A549 (cell line): ENCODE measurements around the gene ARHGAP22.

Experiments
- PHF8 ChIP-seq: fragments of 200-600 bp; sonication (generic); IDR thresholded peaks from 2 replicates; pipeline ENCODE4 v1.6.1; 2016; ENCODE audit warnings: low read depth, mild to moderate bottlenecking, antibody characterized with exemption, moderate library complexity, borderline replicate concordance
- POLR2A ChIP-seq: IDR thresholded peaks from 2 replicates; pipeline ENCODE4 v1.6.1; 2012; ENCODE audit warnings: mild to moderate bottlenecking, low read length
- TF ChIP-seq, protein P1 (sequence below): fragments of >200 bp; sonication (Bioruptor Twin); formaldehyde crosslinking; IDR thresholded peaks from 3 replicates; pipeline ENCODE4 v1.5.1; 2016

DNA sequence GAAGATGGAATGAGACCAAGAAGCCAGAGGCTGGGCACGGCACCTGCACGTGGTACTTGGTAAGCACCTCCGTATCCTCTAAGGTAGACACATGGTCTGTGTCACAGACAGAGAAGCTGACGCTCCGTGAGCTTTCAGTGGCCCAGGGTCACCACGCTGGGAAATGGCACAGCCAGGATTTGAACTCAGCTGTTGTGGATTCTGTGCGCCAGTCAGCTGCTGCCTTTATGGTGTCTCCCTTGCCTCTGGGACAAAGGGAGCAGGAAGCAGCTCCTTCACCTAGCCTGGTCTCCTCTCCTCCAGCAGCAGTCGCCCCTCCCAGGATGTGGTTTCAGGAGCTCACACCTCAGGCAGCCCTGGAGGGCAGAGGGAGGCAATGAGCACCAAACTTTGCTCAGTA lies 110.8 kb downstream of the ARHGAP22 start:
- TF ChIP-seq POLR2A (no peak), PHF8 (no peak)
- TF ChIP-seq, protein P1, sequence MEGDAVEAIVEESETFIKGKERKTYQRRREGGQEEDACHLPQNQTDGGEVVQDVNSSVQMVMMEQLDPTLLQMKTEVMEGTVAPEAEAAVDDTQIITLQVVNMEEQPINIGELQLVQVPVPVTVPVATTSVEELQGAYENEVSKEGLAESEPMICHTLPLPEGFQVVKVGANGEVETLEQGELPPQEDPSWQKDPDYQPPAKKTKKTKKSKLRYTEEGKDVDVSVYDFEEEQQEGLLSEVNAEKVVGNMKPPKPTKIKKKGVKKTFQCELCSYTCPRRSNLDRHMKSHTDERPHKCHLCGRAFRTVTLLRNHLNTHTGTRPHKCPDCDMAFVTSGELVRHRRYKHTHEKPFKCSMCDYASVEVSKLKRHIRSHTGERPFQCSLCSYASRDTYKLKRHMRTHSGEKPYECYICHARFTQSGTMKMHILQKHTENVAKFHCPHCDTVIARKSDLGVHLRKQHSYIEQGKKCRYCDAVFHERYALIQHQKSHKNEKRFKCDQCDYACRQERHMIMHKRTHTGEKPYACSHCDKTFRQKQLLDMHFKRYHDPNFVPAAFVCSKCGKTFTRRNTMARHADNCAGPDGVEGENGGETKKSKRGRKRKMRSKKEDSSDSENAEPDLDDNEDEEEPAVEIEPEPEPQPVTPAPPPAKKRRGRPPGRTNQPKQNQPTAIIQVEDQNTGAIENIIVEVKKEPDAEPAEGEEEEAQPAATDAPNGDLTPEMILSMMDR: no peak
